ENCODE results near the gene FIBCD1.

GRCh38 chr9:130895481-130896232 lies 43.4 kb downstream of the FIBCD1 start:
- TF ChIP-seq EZH2 (IDR thresholded peaks at IDR 0.05; ENCODE audit: insufficient read depth, low read length) (no peak), CTCF (IDR thresholded peaks at IDR 0.05; ENCODE audit: insufficient read depth, low read depth, low read length) (no peak)

Measured in astrocyte (in vitro differentiated cells and primary cell).